Inferior parietal cortex (tissue), 1 donor: ENCODE data around the gene MIDN.
"Not testable (repeated sequence)": the region's sequence is repeated elsewhere in the genome, so short reads cannot be mapped to it uniquely, and the experiment has no call there.

Experiments
- DNase-seq: peaks from one replicate; pipeline ENCODE4 v3.0.0-alpha.2; 2016; ENCODE audit errors: extremely low spot score

MIDN gene

DNA sequence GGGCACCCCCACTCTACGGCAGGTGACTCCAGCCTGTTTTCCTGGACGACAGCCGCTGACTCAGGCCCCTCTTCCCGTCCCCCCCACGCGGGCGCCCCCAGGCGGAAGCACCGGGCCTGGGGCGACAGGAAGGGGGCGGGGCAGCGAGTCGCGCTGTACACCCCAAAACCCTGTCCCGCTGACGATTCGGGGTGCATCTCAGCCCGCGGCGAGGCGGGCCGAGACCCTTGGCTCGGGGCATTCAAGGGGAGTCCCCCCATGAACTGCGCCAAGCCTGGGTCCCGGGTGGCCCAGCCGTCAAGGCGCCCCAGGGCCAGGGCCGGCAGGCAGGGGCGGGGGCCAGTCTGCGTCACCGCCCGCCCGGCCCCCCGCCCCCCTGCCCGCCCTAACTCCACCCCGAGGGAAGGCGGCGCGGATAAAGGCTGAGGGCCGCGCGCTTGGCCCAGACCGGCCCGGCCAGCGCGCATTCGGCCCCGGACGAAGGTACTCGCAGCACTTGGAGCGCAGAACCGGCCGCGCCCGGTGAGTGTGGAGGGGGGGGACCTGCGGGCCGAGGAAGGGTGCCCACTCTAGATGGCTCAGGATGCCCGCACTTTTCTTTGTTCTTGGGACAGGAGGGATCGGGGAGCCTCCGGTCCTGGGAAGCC, at the start of gene MIDN:
MIDN (plus strand) TSS at position 445 of the 647 bp plus-strand sequence. CDS start 1,714 bp downstream, outside the sequence.
- peak; percentile 45 for DNase-seq

DNA sequence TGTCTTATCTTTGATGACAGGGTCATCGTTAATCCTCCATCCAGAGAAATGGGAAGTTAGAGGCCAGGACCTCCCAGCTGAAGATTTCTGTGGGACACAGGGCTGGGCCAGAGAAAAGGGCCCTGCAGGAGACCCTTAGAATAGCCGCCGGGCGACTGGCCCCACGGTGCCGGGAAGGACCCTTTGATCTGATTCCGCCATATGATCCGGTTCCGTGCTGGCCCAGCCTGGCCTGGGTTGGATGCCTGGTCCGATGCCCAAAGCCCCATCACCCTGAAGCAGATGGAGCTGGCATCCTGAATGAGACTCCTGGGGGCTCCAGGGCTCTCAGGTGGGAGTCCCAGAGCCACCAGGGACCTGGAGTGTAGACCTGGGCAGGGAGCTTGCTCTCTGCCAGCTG, 48.9 kb upstream of the MIDN start:
- DNase-seq = no peak

DNA sequence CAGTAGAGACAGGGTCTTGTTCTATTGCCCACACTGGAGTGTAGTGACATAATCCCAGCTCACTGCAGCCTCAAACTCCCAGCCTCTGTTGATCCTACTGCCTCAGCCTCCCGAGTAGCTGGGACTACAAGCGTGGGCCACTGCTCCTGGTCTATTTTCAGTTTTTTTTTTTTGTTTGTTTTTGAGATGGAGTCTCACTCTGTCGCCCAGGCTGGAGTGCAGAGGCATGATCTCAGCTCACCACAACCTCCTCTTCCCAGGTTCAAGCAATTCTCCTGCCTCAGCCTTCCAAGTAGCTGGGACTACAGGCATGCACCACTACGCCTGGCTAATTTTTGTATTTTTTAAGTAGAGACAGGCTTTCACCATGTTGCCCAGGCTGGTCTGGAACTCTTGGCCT, 47.8 kb upstream of the MIDN start:
- DNase-seq = not testable (repeated sequence)

DNA sequence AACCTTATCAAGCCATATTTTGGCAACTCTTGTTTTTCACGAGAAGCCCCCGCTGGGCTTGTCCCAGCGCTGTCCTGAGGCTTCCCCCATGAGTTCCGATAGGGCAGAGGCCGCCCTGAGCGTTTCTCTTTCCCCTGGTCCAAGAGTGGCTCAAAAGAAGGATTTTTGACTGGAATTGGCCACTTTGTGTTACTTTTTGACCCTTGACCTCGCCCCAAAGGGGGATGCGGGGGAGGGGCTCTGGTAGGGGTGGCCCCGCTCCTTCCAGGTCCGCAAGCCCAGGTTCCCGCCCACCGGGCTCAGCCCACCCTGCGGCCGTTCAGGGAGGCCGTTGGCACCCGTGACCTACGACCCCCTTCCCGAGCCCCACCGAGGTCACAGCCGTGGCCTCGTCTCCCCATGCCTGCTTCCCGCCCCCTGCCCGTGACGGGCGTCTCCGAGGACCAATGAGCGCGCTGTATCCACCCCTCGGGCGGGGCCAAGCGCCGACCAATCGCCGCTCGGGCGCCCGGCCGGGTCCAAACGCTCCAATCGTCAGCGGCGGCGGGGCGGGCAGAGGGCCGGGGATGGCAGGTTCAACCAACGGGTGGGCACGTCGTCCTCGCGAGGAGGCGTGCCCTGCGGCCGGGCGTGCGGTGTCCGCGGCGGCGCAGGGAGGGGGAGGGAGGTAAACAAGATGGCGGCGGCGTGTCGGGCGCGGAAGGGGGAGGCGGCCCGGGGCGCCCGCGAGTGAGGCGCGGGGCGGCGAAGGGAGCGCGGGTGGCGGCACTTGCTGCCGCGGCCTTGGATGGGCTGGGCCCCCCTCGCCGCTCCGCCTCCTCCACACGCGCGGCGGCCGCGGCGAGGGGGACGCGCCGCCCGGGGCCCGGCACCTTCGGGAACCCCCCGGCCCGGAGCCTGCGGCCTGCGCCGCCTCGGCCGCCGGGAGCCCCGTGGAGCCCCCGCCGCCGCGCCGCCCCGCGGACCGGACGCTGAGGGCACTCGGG, 43.0 kb upstream of the MIDN start, which contains the start of gene STK11:
STK11 (plus strand) TSS at position 665 of the 986 bp plus-strand sequence. CDS start 1,136 bp downstream, outside the sequence.
- peak; percentile 94 for DNase-seq

DNA sequence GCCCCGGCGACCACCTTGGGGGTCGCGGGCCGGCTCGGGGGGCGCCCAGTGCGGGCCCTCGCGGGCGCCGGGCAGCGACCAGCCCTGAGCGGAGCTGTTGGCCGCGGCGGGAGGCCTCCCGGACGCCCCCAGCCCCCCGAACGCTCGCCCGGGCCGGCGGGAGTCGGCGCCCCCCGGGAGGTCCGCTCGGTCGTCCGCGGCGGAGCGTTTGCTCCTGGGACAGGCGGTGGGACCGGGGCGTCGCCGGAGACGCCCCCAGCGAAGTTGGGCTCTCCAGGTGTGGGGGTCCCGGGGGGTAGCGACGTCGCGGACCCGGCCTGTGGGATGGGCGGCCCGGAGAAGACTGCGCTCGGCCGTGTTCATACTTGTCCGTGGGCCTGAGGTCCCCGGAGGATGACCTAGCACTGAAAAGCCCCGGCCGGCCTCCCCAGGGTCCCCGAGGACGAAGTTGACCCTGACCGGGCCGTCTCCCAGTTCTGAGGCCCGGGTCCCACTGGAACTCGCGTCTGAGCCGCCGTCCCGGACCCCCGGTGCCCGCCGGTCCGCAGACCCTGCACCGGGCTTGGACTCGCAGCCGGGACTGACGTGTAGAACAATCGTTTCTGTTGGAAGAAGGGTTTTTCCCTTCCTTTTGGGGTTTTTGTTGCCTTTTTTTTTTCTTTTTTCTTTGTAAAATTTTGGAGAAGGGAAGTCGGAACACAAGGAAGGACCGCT, 42.1 kb upstream of the MIDN start:
- no peak for DNase-seq

DNA sequence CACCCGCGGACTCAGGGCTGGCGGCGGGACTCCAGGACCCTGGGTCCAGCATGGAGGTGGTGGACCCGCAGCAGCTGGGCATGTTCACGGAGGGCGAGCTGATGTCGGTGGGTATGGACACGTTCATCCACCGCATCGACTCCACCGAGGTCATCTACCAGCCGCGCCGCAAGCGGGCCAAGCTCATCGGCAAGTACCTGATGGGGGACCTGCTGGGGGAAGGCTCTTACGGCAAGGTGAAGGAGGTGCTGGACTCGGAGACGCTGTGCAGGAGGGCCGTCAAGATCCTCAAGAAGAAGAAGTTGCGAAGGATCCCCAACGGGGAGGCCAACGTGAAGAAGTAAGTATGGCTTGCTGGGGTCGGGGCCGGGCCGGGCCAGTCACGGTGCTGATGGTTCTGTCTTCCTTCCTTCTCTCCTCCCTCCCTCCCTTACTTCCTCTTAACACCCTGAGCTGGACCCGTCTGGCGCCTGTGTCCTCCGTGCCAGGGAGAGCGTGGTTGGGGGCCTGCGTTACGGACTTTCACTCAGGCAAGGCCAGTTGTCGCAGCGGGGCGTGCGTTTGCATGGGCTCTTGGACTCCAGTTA, 41.4 kb upstream of the MIDN start:
- no peak for DNase-seq

DNA sequence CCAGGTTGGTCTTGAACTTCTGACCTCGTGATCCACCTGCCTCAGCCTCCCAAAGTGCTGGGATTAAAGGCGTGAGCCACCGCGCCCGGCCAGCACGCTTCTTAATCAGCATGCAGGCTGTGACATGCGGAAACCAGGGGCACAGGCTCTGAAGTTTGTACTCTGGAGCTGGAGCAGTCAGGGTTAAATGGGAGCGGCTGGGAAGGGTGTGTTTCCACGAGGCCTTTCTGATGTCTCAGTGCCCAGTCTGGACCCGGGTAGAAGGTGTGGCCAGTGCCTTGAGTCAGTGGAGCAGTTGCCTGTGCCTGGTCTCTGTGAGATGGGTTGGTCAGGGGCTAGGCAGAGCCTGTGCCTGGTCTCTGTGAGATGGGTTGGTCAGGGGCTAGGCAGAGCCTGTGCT, 39.6 kb upstream of the MIDN start:
- DNase-seq = not testable (repeated sequence)

DNA sequence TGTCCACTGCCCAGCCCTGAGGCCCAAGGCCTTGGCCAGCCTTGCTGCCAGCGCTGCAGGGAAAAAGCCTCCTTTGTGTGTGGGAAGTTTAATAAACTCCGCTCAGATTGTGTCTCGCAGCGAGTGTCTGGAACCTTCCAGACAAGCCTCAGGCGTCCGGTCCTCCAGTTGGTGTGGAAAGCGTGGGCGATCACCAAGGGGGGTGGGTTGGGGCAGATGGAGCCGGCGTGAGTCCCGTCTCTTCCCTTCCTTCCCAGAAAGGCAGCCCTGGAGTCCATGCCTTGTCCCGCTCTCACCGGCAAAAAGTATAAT, 38.2 kb upstream of the MIDN start:
- DNase-seq = peak; percentile 38

DNA sequence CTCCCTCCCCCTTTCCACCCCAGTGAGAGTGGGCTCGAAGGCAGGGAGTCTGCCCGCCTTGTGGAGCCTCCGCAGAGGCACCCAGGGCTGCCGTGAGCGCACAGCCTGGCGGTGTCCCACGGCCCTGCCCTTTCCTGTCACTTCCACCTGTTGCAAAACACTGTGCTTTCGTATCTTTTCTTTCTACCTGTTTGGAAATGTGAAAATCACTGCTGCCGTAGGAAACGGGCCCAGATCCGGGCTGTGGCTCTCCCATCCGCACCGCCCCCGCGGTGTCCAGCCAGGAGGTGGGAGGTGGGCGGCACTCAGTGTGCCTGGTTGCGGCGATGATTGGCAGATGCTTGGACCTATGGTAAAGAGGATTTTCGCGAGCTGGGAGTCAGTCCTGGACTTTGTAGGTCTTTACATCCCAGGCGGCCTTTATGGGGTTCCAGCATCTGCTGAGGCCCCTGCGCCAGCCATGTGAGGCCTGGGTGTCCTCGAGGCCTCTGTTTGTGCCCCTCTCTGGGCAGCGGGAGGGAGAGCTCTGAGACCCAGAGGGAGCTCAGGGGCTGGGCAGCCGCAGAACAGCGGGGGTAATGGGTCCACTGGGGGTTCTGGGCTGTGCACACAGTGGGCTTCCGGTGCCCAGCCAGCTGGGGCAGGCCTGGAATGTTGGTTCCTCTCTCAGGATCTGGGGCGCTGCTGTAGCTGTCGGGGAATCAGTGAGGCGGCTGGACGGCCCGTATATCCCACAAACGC, 36.7 kb upstream of the MIDN start:
- DNase-seq = no peak

DNA sequence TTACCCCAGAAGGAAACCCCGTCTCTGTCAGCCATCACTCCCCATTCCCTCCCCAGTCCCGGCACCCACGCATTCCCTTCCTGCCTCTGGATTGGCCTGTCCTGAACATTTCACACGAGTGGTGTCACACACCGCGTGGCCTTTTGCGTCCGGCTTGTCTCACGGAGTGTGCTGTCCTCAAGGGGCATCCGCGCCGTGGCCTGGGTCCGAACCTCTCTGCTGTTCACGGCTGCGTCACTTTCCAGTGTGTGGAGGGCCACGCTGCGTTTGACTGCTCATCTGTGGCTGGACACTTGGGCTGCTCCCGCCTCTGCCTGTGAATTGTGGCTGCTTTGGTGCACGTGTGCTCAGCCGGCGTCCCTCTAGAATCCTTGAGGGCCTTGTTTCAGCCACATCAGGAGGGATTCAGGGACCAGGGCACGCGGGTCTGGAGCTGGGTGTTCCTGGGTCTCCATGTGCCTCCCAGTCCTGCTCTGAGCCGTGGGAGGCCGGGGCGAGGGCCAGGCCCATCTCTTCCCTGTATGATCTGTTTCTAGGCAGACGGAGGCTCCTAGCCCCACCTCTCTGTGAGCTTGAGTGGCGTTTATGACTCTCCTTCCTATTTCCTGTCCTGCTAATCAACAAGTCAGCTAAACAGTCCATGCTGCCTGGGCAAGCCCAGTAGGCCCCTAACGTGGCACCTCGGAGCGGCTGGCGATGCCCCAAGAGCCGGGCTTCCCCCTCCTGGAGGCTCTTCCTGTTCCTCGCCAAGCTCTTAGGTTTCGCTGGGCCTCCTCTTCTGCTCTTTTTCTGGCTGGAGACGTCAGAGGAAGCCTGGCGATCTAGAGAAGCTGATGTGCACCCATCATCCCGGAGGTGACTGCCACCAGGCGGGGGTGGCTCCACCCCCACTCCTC, 34.7 kb upstream of the MIDN start:
- no peak for DNase-seq

DNA sequence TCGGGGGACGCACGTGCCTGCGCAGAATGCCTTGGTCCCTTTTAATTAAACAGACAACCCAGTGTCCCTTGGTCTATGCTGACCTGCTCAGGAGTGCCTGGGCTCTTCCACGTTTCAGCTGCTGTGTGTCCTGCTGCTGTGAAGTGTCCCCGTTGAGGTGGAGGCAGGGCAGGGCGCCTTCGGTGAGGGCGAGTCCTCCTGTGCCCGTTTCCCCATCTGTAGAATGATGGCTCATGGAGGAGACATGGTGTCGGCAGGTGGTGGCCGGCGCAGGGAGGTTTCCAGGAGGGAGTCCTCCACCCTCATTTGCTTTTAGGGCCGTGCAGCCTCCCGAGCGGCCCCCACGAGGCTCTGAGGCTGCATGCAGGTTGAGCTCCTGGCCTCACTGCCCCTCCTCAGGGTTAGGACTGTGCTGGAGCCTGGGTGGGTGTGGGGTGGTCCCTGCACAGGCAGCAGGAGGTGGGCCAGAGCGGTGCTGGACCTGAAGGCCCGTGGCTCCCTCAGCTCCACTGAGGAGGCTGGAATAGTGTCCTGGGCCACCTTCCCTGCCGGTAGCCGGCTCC, 34.0 kb upstream of the MIDN start:
- no peak for DNase-seq

DNA sequence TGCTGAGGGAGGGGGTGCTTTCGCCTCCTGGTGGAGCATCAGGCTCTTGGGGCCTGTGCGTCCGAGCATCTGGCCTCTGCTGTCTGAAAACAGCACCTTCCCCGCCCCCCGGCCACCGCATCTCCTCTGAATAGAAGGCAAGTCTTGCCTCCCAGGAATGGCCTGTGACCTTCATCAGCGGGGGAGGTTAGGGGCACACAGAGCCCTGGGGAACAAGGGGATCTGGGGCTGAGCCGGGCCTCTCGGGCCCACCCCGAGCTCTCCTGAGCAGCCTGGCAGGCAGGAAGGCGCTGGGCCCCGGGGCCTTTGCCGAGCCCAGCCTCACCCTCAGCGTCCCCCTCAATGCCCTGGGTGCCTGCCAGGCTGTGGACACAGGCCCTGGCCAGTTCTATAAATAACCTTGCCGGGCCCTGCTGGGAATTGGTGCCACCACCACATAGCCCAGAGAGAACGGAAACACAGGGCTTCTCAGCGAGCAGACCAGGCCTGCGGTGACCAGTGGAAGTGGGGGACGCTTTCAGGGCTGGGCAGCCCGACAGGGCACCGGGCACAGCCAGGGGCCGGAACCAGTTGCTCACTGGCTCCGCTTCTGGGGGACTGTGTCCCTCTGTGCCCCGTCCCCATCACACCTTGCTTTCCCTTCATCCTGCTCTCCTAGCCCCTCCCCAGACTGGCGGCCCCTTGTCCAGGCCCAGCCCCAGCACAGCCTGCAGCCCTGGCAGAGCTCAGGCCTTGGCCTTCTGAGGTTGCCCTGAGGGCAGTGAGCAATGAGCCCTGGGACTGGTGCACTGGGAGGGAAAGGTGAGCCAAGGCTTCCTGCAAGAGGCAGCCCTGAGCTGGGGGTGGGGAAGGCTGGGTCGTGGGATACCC, 33.3 kb upstream of the MIDN start:
- DNase-seq = no peak

DNA sequence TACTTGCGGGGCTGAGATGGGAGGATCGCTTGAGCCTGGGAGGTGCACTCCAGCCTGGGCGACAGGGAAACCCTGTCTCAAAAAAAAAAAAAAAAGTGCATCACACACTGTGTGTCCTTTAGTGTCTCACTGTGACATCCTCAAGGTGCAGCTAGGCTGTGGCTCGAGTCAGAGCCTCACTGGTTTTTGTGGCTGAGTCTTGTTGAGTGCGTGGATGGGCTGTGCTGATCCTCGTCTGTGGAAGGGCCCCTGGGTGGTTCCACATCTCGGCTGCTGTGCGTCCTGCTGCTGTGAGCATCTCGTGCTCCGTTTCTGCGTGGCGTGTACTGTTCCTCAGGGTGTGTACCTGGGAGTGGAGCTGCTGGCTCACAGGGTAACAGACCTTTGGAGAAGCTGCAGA, 31.6 kb upstream of the MIDN start:
- DNase-seq = no peak

DNA sequence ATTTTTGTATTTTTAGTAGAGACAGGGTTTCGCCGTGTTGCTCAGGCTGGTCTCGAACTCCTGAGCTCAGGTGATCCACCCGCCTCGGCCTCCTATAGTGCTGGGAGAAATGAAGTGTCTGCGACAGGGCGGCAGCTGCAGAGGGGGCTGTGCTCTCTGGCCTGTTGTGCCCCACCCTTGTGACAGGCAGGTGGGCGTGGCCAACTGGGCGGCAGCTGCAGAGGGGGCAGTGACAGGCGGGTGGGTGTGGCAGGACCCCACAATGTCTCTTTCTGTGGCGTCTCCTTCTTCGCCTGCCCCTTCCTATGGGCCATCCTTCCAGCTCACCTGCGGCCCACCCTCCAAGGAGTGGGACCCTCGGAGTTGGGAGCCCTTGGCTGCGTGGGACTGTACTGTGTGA, 31.0 kb upstream of the MIDN start:
- no peak for DNase-seq

DNA sequence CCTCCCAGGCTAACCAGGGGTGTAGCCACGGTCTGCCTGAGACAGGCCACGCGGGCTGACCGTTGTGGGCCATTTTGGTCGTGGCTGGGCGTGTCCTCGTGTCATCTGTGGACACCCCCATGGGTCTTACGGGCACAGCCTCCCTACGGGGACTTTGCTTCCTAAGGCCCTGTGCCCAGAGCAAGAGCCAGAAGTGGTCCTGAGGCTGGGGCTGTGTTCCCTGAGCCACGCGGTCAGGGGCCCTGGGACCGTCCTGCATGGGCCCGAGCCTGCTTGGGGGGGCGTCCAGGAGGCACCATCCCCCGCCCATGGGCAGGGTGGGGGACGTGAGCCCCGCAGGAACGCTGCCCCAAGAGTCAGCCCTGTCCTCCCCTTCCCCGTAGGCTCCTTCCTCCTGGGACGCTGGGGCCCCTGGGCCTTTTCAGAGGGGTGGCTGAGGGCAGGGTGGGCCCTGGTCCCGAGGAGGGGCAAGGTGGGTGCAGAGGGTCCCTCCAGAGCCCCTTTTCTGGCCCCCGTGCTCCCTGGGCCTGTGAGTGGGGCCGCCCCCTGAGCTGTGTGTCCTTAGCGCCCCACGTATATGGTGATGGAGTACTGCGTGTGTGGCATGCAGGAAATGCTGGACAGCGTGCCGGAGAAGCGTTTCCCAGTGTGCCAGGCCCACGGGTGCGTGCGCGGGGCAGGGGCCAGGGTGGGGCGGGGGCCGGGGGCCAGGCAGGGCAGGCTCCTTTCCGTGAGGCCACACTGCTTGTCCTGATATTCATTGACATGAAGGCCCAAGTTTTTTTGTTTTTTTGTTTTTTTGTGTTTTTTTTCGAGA, 29.4 kb upstream of the MIDN start:
- DNase-seq = no peak

DNA sequence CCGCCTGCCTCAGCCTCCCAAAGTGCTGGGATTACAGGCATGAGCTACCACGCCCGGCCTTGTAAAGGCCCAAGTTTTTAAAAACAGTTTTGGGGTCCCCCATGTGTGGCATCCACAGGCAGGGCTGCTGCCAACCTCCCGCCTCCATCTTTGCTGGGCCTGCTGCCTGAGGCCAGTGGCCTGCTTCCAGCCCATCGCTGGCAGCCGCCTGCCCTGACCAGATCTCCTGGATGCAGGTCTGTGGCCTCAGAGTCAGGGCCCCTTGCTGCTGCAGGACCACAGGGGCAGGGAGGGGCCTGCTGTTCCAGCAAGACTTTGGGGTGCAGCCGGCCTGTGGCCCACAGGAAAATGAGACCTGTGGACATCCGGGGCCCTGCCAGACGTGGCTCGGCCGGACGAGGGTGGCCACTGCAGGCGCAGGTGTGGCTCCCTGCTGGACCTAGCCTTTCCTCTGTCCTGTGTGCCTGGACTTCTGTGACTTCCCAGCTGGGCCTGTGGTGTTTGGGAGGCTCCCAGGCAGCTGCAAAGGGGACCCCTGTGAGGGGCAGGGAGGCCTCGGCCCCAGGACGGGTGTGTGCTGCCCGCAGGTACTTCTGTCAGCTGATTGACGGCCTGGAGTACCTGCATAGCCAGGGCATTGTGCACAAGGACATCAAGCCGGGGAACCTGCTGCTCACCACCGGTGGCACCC, 28.5 kb upstream of the MIDN start:
- DNase-seq = no peak

DNA sequence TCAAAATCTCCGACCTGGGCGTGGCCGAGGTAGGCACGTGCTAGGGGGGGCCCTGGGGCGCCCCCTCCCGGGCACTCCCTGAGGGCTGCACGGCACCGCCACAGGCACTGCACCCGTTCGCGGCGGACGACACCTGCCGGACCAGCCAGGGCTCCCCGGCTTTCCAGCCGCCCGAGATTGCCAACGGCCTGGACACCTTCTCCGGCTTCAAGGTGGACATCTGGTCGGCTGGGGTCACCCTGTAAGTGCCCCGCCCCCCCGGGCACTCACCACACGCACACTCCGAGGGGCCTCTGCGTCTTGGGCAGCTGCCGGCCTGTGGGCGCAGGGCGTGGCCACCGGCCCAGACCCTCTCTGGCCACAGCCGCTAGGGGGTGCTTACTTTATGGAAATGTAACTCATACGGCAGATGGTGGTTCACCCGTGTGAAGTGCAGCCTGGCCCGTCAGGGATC, 27.9 kb upstream of the MIDN start:
- DNase-seq = no peak
